Karpas-422 (cell line): ENCODE data around the gene AIP. TPM values are rescaled to one million over a fixed set of nuclear protein-coding genes. Genes with fewer than 3 reads are reported as not detected.
A peak's percentile ranks its signal among the peaks of the same experiment; 100 is the strongest.
"Not testable (repeated sequence)": the region's sequence is repeated elsewhere in the genome, so short reads cannot be mapped to it uniquely, and the experiment has no call there.

ENCODE experiments used
- DNase-seq: peaks from one replicate; pipeline ENCODE4 v3.0.0-alpha.2; 2015
- H2AFZ ChIP-seq: fragments of 200-600 bp; sonication (generic); 2 replicates; pipeline ENCODE4 v1.6.1; 2014; ENCODE audit warnings: antibody characterized with exemption, low read length, mixed read lengths
- H3K27ac ChIP-seq: fragments of 200-600 bp; sonication (generic); 2 replicates; pipeline ENCODE4 v1.5.1; 2014; ENCODE audit warnings: mild to moderate bottlenecking, low read length, moderate library complexity
- H3K27me3 ChIP-seq: fragments of 200-600 bp; sonication (generic); 2 replicates; pipeline ENCODE4 v1.6.1; 2014; ENCODE audit warnings: low read length, mixed read lengths
- H3K36me3 ChIP-seq: fragments of 200-600 bp; sonication (generic); 2 replicates; pipeline ENCODE4 v1.6.1; 2014; ENCODE audit warnings: low read length, mixed read lengths; ENCODE audit not compliant: insufficient read depth
- H3K4me1 ChIP-seq: fragments of 200-600 bp; sonication (generic); 2 replicates; pipeline ENCODE4 v1.6.1; 2014; ENCODE audit warnings: mild to moderate bottlenecking, low read length, mixed read lengths
- H3K4me2 ChIP-seq: fragments of 200-600 bp; sonication (generic); 2 replicates; pipeline ENCODE4 v1.6.1; 2014; ENCODE audit warnings: low read length, low read depth, mild to moderate bottlenecking; ENCODE audit not compliant: poor library complexity, severe bottlenecking
- H3K4me3 ChIP-seq: fragments of 200-600 bp; sonication (generic); 2 replicates; pipeline ENCODE4 v1.5.1; 2014; ENCODE audit warnings: mild to moderate bottlenecking, antibody characterized with exemption, low read length, mixed read lengths
- H3K79me2 ChIP-seq: fragments of 200-600 bp; sonication (generic); 2 replicates; pipeline ENCODE4 v1.6.1; 2014; ENCODE audit warnings: mild to moderate bottlenecking, low read length, mixed read lengths
- H3K9ac ChIP-seq: fragments of 200-600 bp; sonication (generic); 2 replicates; pipeline ENCODE4 v1.6.0; 2014; ENCODE audit warnings: low read length
- H3K9me2 ChIP-seq: fragments of 200-600 bp; sonication (generic), shearing (Covaris generic); replicated peaks from 2 replicates; pipeline ENCODE4 v1.6.0; 2014; ENCODE audit warnings: mild to moderate bottlenecking, low read length, moderate library complexity; ENCODE audit not compliant: insufficient read depth
- H3K9me3 ChIP-seq: fragments of 300-700, 200-600 bp; sonication (generic); 2 replicates; pipeline ENCODE4 v1.6.1; 2014; ENCODE audit warnings: low read length, mixed read lengths
- H4K20me1 ChIP-seq: fragments of 200-600 bp; sonication (generic); 2 replicates; pipeline ENCODE4 v1.6.1; 2014; ENCODE audit warnings: mild to moderate bottlenecking, antibody characterized with exemption, low read length, low read depth; ENCODE audit not compliant: insufficient read depth
- total RNA-seq: library from RNA; depleted of rRNA; stranded (reverse); fragments of >200 nt; shearing (Covaris generic); gene quantifications from 2 replicates; pipeline ENCODE4 v1.2.3, GENCODE V29; 2014; ENCODE audit warnings: low replicate concordance

The AIP gene
- total RNA-seq, 1 experiment from 2014 or later, result 51.8 TPM

- H3K9me3 ChIP-seq, result no peaks in the 10 kb centered on the region
- peak within 1 kb of the TSS; percentile 95 for H3K4me2 ChIP-seq
- peaks cover 23% of the 10 kb centered on the region for H3K79me2 ChIP-seq
- H3K4me3 ChIP-seq, result peak within 1 kb of the TSS; percentile 87
- H3K27ac ChIP-seq, result peak within 1 kb of the TSS; percentile 82
- H3K9me2 ChIP-seq, result no peaks in the 10 kb centered on the region
- H3K27me3 ChIP-seq, result no peaks in the 10 kb centered on the region
- peaks cover 40% of the 10 kb centered on the region for H3K4me1 ChIP-seq
- H3K36me3 ChIP-seq, result no peaks in the 10 kb centered on the region
- peak within 1 kb of the TSS; percentile 98 for H3K9ac ChIP-seq
- no peaks in the 10 kb centered on the region for H4K20me1 ChIP-seq
- H2AFZ ChIP-seq, result peak within 1 kb of the TSS; percentile 77
- peak; percentile 96 for DNase-seq
Measured at GRCh38 chr11:67468759-67469507, 13.9 kb upstream of the AIP start, which contains the start of gene TMEM134. TSS of gene TMEM134 (minus strand) at chr11:67469251. CDS start at chr11:67469192, 59 bp downstream.

DNA sequence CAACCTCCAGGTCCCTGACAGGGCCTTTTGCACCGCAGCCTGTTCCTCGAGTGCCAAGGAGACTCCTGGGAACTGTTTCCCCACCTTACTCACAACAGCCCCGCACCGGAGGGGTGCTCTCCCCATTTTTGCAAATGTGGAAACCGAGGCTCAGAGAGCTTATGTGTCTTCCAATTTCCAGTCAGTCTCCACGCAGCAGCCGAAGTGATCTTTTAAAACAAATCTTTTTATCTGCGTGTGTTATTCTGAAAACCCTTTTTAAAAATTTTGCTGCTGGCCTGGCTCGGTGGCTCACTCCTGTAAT is 13.4 kb upstream of the AIP start:
- Histone ChIP-seq H2AFZ (peak overlapping the region; percentile 77), H3K4me2 (peak overlapping the region; percentile 90), H3K36me3 (no peaks in the 10 kb centered on the region), H3K79me2 (peaks cover 23% of the 10 kb centered on the region), H3K9me2 (no peaks in the 10 kb centered on the region), H3K27me3 (no peaks in the 10 kb centered on the region), H3K4me3 (peak overlapping the region; percentile 87), H3K9me3 (no peaks in the 10 kb centered on the region), H4K20me1 (no peaks in the 10 kb centered on the region), H3K27ac (no peak overlapping the region), H3K4me1 (peaks cover 35% of the 10 kb centered on the region), H3K9ac (peak overlapping the region; percentile 79)
- no peak for DNase-seq

DNA sequence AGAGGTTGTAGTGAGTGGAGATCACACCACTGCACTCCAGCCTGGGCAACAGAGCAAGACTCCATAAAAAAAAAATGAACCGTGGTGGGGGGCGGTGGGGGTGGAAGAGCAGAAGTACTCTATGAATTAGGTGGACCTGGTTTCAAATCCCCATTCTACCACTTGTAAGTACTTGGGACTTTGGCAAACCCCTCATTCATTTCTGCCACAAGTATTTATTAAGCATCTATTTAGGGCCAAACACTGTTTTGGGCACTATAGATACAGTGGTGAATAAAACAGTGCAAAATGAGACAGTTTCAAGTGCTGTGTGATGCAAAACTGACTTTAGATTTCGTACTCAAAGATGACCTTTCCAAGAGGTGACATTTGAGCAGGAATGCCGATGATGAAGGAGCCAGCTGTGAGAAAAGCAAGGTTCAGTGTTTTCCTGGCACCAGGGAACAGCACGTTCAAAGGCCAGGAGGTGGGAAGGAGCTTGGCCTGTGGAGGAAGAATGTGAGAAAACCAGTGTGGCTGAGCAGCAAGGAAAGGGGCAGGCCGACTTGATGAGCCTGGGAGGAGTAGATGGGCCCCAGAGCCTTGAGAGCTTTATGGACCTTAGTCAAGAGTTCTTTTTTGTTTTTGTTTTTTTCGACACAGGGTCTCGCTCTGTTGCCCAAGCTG is 12.4 kb upstream of the AIP start:
- Histone ChIP-seq H2AFZ (no peak overlapping the region), H3K4me2 (no peak overlapping the region), H4K20me1 (no peaks in the 10 kb centered on the region), H3K79me2 (peaks cover 16% of the 10 kb centered on the region), H3K9me2 (no peaks in the 10 kb centered on the region), H3K36me3 (no peaks in the 10 kb centered on the region), H3K9me3 (no peaks in the 10 kb centered on the region), H3K4me1 (peaks cover 30% of the 10 kb centered on the region), H3K9ac (no peak overlapping the region), H3K27me3 (no peaks in the 10 kb centered on the region), H3K27ac (no peak overlapping the region), H3K4me3 (no peak overlapping the region)
- DNase-seq, result no peak

DNA sequence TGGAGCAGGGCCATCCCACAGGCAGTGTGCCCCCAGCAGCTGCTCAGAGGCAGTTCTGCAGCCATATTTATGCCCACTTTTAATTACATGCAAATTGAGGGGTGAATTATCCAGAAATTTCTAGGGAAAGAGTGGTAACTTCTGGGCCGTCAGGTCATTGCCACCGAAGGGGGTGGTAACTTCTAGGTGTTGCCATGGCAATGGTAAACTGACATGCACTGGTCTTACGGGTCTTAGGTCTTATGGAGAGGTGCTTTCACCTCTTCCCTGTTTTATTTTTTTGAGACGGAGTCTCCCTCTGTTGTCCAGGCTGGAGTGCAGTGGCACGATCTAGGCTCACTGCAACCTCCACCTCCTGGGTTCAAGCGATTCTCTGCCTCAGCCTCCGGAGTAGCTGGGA is 9.9 kb upstream of the AIP start:
- no peak overlapping the region for H3K9ac ChIP-seq
- H3K4me3 ChIP-seq, result no peak overlapping the region
- H3K4me2 ChIP-seq, result no peak overlapping the region
- H3K79me2 ChIP-seq, result peaks cover 10% of the 10 kb centered on the region
- no peaks in the 10 kb centered on the region for H3K9me3 ChIP-seq
- no peaks in the 10 kb centered on the region for H3K36me3 ChIP-seq
- H2AFZ ChIP-seq, result no peak overlapping the region
- H3K27me3 ChIP-seq, result no peaks in the 10 kb centered on the region
- H3K9me2 ChIP-seq, result no peaks in the 10 kb centered on the region
- H3K4me1 ChIP-seq, result peaks cover 11% of the 10 kb centered on the region
- H3K27ac ChIP-seq, result no peak overlapping the region
- no peaks in the 10 kb centered on the region for H4K20me1 ChIP-seq
- DNase-seq, result no peak

GRCh38 chr11:67476692-67477091 is 6.1 kb upstream of the AIP start:
- not testable (repeated sequence) for H3K36me3 ChIP-seq, H3K4me3 ChIP-seq, H3K27ac ChIP-seq, H3K9ac ChIP-seq, H3K9me3 ChIP-seq, H3K4me1 ChIP-seq, H3K79me2 ChIP-seq, H3K27me3 ChIP-seq, H2AFZ ChIP-seq, H3K9me2 ChIP-seq, H4K20me1 ChIP-seq, DNase-seq, H3K4me2 ChIP-seq

DNA sequence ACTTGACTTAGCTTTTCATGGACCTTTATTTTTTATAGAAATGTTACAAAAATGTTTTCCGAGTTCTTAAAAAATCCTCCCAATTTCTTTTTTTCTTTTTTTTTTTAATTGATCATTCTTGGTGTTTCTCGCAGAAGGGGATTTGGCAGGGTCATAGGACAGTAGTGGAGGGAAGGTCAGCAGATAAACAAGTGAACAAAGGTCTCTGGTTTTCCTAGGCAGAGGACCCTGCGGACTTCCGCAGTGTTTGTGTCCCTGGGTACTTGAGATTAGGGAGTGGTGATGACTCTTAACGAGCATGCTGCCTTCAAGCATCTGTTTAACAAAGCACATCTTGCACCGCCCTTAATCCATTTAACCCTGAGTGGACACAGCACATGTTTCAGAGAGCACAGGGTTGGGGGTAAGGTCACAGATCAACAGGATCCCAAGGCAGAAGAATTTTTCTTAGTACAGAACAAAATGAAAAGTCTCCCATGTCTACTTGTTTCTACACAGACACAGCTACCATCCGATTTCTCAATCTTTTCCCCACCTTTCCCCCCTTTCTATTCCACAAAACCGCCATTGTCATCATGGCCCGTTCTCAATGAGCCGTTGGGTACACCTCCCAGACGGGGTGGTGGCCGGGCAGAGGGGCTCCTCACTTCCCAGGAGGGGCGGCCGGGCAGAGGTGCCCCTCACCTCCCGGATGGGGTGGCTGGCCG is 5.3 kb upstream of the AIP start:
- H4K20me1 ChIP-seq, H3K79me2 ChIP-seq, H3K4me2 ChIP-seq, H3K27me3 ChIP-seq, H3K36me3 ChIP-seq, H3K4me3 ChIP-seq, H2AFZ ChIP-seq, H3K9me2 ChIP-seq, DNase-seq, H3K9ac ChIP-seq, H3K4me1 ChIP-seq, H3K27ac ChIP-seq, H3K9me3 ChIP-seq: not testable (repeated sequence)

GRCh38 chr11:67482275-67482826 is 475 bp upstream of the AIP start:
- no peaks in the 10 kb centered on the region for H3K27me3 ChIP-seq
- no peaks in the 10 kb centered on the region for H3K36me3 ChIP-seq
- peak overlapping the region; percentile 39 for H3K27ac ChIP-seq
- peak overlapping the region; percentile 70 for H3K9ac ChIP-seq
- H3K9me2 ChIP-seq, result no peaks in the 10 kb centered on the region
- H3K9me3 ChIP-seq, result no peaks in the 10 kb centered on the region
- no peaks in the 10 kb centered on the region for H4K20me1 ChIP-seq
- DNase-seq, result no peak
- H2AFZ ChIP-seq, result peak overlapping the region; percentile 75
- peaks cover 46% of the 10 kb centered on the region for H3K4me1 ChIP-seq
- peak overlapping the region; percentile 60 for H3K4me3 ChIP-seq
- peak overlapping the region; percentile 80 for H3K4me2 ChIP-seq
- peaks cover 15% of the 10 kb centered on the region for H3K79me2 ChIP-seq
